Stimulated activated naive CD8-positive, alpha-beta T cell treated with anti-CD3 and anti-CD28 coated beads, Interleukin-15, Interleukin-2, amounts not matched to agents 100 ng/mL and 50 ng/mL, for 24 hours (primary cell): ENCODE data around the gene CCDC121.
A peak's percentile ranks its signal among the peaks of the same experiment; 100 is the strongest.
"Not testable (repeated sequence)": the region's sequence is repeated elsewhere in the genome, so short reads cannot be mapped to it uniquely, and the experiment has no call there.

Experiments
- H3K27ac Mint-ChIP-seq: one replicate; pipeline ENCODE4 v1.8.0; 2021; ENCODE audit warnings: mild to moderate bottlenecking, mixed read lengths
- H3K27me3 Mint-ChIP-seq: one replicate; pipeline ENCODE4 v1.8.0; 2021; ENCODE audit warnings: mixed read lengths
- H3K36me3 Mint-ChIP-seq: one replicate; pipeline ENCODE4 v1.8.0; 2021; ENCODE audit warnings: low read depth, mixed read lengths
- H3K4me1 Mint-ChIP-seq: one replicate; pipeline ENCODE4 v1.8.0; 2021; ENCODE audit warnings: low read depth, mixed read lengths
- H3K4me3 Mint-ChIP-seq: one replicate; pipeline ENCODE4 v1.8.0; 2021; ENCODE audit warnings: mild to moderate bottlenecking, mixed read lengths
- H3K9me3 Mint-ChIP-seq: one replicate; pipeline ENCODE4 v1.8.0; 2021; ENCODE audit warnings: mixed read lengths

CCDC121 gene

DNA sequence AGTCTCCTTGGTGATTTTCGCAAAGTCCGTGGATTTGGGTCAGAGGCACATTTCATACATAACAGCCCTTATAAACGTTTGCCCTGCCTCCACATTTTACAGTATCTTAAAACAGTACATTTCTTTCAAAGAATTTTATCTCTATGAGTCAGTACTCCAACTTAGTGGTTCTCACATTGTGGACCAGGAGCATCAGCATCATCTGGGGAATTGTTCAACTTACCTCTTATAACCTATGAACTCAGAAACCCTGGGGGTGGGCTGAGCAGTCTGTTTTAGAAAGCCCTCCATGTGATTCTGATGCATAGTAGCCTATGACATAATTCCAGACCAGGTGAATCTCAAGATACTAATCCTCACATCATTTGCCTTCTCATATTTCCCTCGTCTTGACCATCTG is 22.2 kb upstream of the CCDC121 start:
- H3K36me3 Mint-ChIP-seq = peaks cover 81% of the 10 kb centered on the region
- no peak overlapping the region for H3K27ac Mint-ChIP-seq
- no peak overlapping the region for H3K4me3 Mint-ChIP-seq
- H3K27me3 Mint-ChIP-seq = no peaks in the 10 kb centered on the region
- peaks cover 22% of the 10 kb centered on the region for H3K4me1 Mint-ChIP-seq
- H3K9me3 Mint-ChIP-seq = no peaks in the 10 kb centered on the region

DNA sequence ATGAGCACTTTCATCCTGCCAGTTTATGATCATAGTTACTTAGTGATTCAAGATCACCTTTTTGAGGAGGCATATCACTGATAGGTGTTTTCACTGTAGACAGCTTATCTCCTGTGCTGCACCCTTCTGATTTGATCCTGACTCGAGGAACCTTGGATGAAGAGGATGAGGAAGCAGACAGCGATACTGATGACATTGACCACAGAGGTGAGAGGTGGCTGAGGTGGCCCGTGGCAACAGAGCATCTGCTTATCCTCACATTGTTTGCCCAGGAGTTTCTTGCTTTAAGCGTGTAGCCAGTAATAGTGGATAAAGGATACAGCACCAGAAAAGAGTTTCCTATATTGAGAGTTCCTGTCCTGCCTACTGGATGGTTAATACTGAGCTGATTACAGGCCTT is 18.9 kb upstream of the CCDC121 start:
- peaks cover 70% of the 10 kb centered on the region for H3K36me3 Mint-ChIP-seq
- no peaks in the 10 kb centered on the region for H3K27me3 Mint-ChIP-seq
- no peak overlapping the region for H3K27ac Mint-ChIP-seq

DNA sequence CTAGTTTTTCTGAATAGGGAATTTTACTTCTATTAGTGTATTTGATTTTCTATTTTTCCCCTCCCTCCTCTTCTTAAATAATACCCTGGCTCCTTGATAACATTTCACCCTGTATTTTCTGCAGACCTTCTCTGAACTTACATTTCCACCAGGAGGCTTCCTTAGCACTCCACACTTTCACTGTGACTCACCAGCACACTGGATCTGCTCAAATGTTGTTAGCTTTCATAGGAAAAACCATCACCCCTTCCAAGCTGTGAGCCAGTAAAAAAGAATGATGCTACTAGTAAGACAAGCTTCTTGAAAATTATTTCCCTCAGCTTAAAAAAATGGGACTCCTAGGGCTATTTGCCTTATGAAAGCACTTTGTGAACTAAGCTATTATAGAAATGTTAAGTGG is 18.5 kb upstream of the CCDC121 start:
- Mint-ChIP-seq H3K27me3 (no peaks in the 10 kb centered on the region), H3K4me1 (peaks cover 2% of the 10 kb centered on the region), H3K27ac (peak overlapping the region; percentile 15), H3K36me3 (peaks cover 67% of the 10 kb centered on the region), H3K9me3 (no peaks in the 10 kb centered on the region), H3K4me3 (no peak overlapping the region)

More for the DNA sequence above, 18.9 kb upstream of the CCDC121 start:
- Mint-ChIP-seq H3K9me3 (no peaks in the 10 kb centered on the region), H3K4me1 (peaks cover 6% of the 10 kb centered on the region), H3K4me3 (no peak overlapping the region)

DNA sequence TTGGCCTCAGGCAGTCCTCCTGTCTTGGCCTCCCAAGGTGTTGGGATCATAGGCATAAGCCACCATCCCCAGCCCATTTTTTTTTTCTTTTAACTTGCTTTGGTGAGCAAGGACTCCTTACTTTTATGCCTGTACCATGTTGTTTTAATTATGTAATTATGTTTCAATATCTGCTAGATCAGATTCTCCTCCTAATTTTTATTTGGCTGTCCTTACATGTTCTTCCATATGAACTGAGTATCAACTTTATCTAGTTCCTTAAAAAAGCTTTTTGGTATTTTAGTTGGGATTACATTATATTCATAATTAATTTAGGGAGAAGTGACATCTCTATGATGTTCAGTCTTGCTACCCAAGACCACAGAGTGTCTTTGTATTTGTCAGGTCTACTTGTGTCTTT is 16.4 kb upstream of the CCDC121 start:
- Mint-ChIP-seq H3K27me3 (no peaks in the 10 kb centered on the region), H3K4me1 (no peaks in the 10 kb centered on the region), H3K4me3 (no peak overlapping the region), H3K9me3 (no peaks in the 10 kb centered on the region), H3K27ac (no peak overlapping the region), H3K36me3 (peaks cover 72% of the 10 kb centered on the region)

DNA sequence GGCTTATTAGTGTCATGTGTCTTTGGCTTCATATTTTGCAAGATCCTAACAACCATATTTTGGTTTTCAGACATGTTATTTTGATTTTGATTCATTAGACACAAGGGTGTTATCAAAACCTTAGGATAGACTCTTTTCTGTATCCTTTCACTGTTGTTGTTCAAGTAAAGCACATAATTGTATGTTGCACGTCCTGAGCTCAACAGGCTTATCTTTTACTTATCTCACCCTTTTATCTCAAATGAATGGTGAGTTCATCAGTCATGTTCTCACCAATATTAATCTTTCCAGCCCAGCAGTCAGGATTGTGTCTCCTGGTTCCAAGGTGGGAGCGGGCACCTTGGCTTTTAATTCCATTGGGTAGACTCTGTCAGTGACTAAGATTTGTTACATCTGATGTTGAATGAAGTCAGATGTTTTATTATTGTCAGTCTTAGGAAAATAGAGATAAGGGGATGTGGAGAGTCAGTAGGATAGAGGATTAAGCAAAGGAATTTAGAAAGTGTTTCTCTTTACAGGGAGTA is 12.0 kb upstream of the CCDC121 start:
- H3K27ac Mint-ChIP-seq = no peak overlapping the region
- no peaks in the 10 kb centered on the region for H3K9me3 Mint-ChIP-seq
- H3K36me3 Mint-ChIP-seq = peaks cover 71% of the 10 kb centered on the region
- no peaks in the 10 kb centered on the region for H3K27me3 Mint-ChIP-seq
- no peak overlapping the region for H3K4me3 Mint-ChIP-seq
- H3K4me1 Mint-ChIP-seq = peaks cover 33% of the 10 kb centered on the region

DNA sequence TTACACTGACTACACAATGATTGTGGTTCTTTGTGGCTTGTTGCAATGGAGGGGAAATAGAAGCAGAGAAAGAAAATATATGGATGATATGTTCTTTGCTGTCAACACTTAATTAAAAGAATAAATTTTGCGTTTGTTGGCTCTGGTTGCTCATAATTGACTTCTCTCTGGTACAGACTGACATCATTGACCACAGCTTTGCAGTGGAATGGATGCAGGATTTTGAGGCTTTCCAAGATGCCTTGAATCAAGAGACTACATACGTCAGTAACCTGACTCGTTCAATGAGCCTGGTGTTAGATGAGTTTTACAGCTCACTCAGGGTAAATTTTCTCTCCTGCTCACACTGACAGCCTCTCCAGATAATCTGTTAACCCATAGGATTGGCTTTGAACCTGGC is 9.9 kb upstream of the CCDC121 start:
- Mint-ChIP-seq H3K36me3 (peaks cover 76% of the 10 kb centered on the region), H3K27ac (peak overlapping the region; percentile 98)

DNA sequence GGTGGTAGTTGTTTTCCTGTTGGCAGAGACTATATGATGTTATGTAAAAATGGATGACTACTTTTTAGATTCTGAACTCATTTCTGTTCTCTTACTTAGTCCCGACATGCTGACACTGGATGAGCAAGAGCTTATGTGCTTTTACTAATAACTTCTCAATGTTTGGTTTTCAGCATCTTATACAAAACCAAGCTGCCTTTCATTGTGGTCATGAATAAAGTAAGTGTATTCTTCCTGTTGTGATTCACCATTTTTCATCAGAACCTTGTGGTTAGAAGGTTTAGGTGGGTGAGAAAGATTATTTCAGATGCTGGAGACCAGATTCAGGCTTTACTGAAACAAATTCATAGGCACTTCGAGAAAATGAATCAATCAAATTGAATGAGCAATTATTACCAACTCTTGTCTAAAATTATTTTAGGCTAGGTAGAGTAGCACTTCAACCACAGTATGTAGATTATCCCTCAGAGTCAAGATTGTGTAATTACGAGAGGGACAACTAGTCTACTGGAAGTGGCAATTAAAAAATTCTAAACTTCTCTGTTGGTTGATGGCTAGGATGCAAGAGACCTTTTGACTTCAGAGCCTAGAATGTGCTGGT is 9.3 kb upstream of the CCDC121 start:
- Mint-ChIP-seq H3K27me3 (no peaks in the 10 kb centered on the region), H3K9me3 (no peaks in the 10 kb centered on the region), H3K27ac (peak overlapping the region; percentile 98), H3K4me1 (peaks cover 38% of the 10 kb centered on the region), H3K36me3 (peaks cover 76% of the 10 kb centered on the region), H3K4me3 (peak overlapping the region; percentile 75)

More for the DNA sequence above, 9.9 kb upstream of the CCDC121 start:
- Mint-ChIP-seq H3K4me3 (peak overlapping the region; percentile 75), H3K4me1 (peaks cover 38% of the 10 kb centered on the region), H3K27me3 (no peaks in the 10 kb centered on the region), H3K9me3 (no peaks in the 10 kb centered on the region)

DNA sequence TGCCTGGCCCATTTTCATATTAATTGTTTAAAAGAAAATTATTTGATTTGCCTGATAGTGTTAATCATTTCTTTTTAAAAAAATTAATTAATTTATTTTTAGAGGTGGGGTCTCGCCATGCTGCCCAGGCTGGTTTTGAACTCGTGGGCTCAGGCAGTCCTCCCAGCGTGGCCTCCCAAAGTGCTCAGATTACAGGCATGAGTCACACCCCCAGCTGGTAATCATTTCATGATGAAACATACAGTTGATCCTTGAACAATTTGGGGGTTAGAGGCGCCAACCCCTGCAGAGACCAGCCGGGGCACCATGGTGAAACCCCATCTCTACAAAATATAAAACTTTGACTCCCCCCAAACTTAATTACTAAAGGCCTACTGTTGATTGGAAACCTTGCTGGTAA is 8.0 kb upstream of the CCDC121 start:
- no peaks in the 10 kb centered on the region for H3K27me3 Mint-ChIP-seq
- peaks cover 45% of the 10 kb centered on the region for H3K4me1 Mint-ChIP-seq
- no peak overlapping the region for H3K4me3 Mint-ChIP-seq
- no peak overlapping the region for H3K27ac Mint-ChIP-seq
- H3K9me3 Mint-ChIP-seq = no peaks in the 10 kb centered on the region
- peaks cover 79% of the 10 kb centered on the region for H3K36me3 Mint-ChIP-seq

DNA sequence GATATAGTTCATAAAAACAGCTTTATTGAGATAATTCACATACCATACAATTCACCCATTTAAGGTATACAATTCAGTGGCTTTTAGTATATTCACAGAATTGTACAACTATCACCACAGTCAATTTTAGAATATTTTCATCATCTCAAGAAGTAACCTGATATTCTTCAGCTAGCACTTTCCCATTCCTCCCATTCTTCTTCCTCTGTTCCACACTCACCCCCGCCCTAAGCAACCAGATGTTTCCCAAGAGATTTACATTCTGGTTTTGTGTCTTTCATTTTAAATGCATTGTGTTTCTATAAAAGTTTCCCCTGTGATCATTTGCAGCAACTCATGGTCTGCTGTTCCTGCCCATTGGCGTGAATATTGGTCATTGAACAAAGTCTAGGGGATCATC is 5.5 kb upstream of the CCDC121 start:
- peaks cover 75% of the 10 kb centered on the region for H3K36me3 Mint-ChIP-seq
- H3K27me3 Mint-ChIP-seq = no peaks in the 10 kb centered on the region
- no peaks in the 10 kb centered on the region for H3K9me3 Mint-ChIP-seq
- peaks cover 39% of the 10 kb centered on the region for H3K4me1 Mint-ChIP-seq
- no peak overlapping the region for H3K27ac Mint-ChIP-seq
- no peak overlapping the region for H3K4me3 Mint-ChIP-seq

DNA sequence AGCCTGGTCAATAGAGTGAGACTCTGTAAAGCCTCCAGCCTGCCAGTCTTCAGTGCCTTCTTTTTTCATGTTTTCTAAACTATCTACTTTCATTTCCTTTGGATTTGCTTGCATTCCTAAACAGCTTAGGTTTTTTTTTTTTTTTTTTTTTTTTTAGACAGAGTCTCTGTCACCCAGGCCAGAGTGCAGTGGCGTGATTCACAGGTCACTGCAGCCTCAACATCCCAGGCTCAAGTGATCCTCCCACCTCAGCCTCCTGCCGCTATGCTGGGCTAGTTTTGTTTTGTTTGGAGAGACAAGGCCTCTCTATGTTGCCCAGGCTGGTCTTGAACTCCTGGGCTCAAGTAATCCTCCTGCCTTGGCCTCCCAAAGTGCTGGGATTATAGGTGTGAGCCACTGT is 1.4 kb upstream of the CCDC121 start:
- not testable (repeated sequence) for H3K27me3 Mint-ChIP-seq, H3K4me1 Mint-ChIP-seq, H3K4me3 Mint-ChIP-seq, H3K9me3 Mint-ChIP-seq
- Mint-ChIP-seq H3K27ac (peak overlapping the region; percentile 42), H3K36me3 (peaks cover 49% of the 10 kb centered on the region)

DNA sequence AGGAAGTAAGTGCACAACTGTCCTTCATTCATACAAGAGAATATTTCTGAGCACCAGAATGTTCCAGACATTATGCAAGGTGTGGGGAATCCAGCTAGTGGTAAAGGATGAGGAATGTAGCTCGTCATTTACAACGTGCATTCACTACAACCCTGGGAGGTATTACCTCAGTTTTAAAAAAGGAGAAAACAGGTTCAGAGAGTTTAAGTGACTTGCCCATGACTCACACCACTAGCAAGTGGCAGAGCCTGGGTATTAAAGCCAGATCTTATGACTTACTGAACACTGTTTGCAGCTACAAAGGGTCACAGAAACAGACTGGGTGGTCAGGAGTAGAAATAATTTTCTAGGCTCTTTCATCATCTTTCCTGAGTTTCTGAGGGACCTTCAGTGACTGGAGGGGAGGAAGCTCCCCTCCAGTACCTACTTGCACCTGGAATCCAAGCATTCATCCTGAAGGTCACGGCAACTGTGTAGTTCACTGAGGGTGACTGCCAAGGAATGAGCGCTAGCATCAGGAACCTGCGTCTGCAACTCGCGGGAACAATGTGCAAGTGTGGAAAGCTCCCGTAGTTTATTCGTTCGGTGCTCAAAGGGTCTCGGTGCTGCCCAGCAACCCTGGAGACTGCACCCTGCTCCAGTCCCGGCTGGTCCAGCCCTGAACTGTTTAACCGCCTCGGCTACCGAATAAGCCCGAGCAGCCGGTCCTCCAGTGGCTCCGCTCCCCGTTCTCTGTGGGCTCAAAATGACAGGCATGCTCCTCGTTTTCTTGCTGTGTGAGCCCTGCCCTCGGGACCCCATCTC is 647 bp downstream of the CCDC121 start:
- no peaks in the 10 kb centered on the region for H3K27me3 Mint-ChIP-seq
- peaks cover 45% of the 10 kb centered on the region for H3K36me3 Mint-ChIP-seq
- H3K4me3 Mint-ChIP-seq = no peak overlapping the region
- H3K27ac Mint-ChIP-seq = no peak overlapping the region
- H3K4me1 Mint-ChIP-seq = peaks cover 9% of the 10 kb centered on the region
- H3K9me3 Mint-ChIP-seq = no peaks in the 10 kb centered on the region

DNA sequence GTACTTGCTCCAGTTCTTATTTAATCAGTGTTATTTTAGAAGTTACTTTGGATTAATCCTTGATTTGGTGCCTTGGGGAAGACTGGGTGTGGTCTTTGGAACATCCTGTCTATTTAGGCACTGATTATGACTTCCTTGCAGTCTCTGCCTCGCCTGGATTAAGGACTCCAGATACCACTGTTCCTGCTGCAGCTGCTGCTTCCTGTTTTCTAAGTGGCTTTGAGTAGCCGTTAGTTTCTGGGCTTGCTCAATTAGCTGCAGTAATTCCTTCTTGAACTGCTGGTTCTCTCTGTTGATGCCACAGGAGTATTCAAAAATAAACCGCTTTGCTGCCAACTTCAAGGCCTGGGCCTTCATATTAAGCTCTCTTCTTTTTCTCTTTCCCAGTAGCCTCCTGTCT is 1.9 kb downstream of the CCDC121 start:
- not testable (repeated sequence) for H3K27me3 Mint-ChIP-seq, H3K9me3 Mint-ChIP-seq, H3K4me1 Mint-ChIP-seq, H3K4me3 Mint-ChIP-seq
- H3K27ac Mint-ChIP-seq = peak overlapping the region; percentile 16
- peaks cover 45% of the 10 kb centered on the region for H3K36me3 Mint-ChIP-seq

DNA sequence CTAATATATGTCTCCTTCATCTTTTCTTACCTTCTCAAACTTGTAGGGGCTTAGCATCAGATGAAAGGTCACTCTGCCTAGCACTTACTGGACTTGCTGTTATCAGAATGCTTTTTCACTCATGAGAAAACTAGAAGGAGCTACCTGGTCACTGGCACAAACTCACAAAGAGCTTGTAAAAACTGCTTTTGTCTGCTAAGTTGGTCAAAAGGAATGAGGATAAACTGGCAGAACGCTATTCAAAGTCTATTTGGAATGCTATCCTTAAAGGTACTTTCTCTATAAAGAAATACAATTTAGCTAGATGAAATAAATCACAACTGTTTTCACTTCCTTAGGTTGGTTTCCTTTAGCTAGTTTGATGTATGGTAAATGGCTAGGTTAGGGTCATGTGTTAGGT is 2.5 kb downstream of the CCDC121 start:
- H3K4me1 Mint-ChIP-seq, H3K4me3 Mint-ChIP-seq, H3K27me3 Mint-ChIP-seq, H3K9me3 Mint-ChIP-seq, H3K27ac Mint-ChIP-seq: not testable (repeated sequence)
- peaks cover 45% of the 10 kb centered on the region for H3K36me3 Mint-ChIP-seq

DNA sequence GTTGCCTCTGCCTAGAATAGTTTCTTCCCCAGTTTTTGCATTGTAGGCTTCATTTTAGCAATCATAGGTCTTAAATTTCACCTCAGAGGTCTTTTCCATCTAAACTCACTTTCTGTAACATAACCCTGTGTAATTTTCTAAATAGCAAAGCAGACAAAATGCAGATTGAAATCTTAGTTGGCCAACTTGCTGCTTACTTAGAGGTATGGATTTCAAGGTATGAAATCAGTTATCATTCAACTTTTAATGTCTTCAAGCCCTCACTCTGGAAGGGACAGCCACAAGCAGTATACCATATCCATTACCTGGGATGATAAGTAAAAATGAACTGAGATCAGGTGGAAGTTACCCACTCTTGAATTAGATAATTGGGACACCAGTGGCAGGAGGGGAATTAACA is 3.9 kb downstream of the CCDC121 start:
- Mint-ChIP-seq H3K9me3 (no peaks in the 10 kb centered on the region), H3K4me1 (no peaks in the 10 kb centered on the region), H3K27ac (no peak overlapping the region), H3K36me3 (peaks cover 48% of the 10 kb centered on the region), H3K27me3 (no peaks in the 10 kb centered on the region), H3K4me3 (no peak overlapping the region)

DNA sequence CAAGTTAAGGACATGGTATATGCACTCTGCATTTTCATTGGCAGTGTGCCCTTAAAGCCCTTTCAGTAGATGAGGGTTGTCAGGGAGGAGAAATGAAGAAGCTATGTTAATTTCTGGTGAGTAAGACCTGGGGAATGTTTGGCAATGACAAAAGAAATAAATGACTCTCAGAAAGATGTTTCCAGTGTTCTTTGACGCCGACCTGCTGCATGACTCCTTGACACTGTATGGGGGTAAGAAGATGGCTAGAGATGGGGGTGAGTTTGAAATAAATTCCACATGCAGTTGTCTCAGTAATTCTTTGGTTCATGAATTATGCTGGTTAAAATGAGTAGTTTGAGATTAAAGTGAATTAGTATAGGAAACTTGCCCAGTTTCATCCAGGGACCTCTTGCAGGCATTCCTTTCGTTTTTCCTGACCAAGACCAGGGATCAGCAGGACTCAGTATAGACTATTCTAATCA is 5.9 kb downstream of the CCDC121 start:
- no peaks in the 10 kb centered on the region for H3K4me1 Mint-ChIP-seq
- H3K9me3 Mint-ChIP-seq = no peaks in the 10 kb centered on the region
- no peak overlapping the region for H3K4me3 Mint-ChIP-seq
- H3K36me3 Mint-ChIP-seq = peaks cover 56% of the 10 kb centered on the region
- no peak overlapping the region for H3K27ac Mint-ChIP-seq
- H3K27me3 Mint-ChIP-seq = no peaks in the 10 kb centered on the region
